GM19099 (cell line): Measurements from ENCODE around the gene DCLK2.

Experiments
- POLR2A ChIP-seq: IDR thresholded peaks from 3 replicates; pipeline ENCODE4 v1.6.1; 2011; ENCODE audit warnings: low read depth; ENCODE audit not compliant: insufficient read length; ENCODE audit errors: extremely low read depth

The DCLK2 gene

DNA sequence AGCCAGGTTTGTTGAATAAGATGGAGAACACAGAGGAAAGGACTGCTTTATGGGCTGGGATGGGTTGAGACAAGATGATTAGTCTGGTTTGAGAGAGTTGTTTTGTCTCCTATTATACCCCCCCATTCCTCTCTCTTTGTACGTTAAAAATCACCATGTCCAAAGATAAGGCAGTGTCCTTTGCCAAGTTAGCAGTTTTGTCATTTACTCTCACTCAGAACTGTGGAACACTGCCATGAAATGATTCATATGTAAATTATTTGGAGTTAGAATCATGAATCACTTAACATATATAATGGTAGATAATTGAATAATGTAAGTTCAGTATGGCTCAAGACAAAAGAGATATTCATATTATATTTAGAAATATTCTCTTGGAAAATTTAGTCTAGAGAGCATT lies 151.3 kb downstream of the DCLK2 start:
- no peak for TF ChIP-seq POLR2A

DNA sequence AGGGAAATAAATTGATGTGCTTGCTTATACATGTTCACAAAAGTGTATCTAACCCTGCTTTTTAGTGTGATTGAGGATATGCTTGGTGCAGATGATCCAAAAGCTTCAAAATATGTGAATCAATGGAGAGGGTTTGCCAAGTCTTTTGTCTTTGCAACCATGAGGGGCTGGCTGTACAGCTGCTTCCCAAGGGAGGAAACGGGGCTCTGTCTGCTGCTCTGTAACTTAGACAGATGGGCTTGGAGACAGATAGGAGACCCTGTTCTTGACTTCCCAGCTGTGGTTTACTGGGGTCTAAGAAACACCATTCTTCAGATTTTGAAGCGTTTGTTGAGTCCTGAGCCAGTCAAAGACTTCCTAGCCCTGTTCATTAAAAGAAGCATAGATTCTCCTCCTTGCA lies 152.3 kb downstream of the DCLK2 start:
- TF ChIP-seq POLR2A: no peak

DNA sequence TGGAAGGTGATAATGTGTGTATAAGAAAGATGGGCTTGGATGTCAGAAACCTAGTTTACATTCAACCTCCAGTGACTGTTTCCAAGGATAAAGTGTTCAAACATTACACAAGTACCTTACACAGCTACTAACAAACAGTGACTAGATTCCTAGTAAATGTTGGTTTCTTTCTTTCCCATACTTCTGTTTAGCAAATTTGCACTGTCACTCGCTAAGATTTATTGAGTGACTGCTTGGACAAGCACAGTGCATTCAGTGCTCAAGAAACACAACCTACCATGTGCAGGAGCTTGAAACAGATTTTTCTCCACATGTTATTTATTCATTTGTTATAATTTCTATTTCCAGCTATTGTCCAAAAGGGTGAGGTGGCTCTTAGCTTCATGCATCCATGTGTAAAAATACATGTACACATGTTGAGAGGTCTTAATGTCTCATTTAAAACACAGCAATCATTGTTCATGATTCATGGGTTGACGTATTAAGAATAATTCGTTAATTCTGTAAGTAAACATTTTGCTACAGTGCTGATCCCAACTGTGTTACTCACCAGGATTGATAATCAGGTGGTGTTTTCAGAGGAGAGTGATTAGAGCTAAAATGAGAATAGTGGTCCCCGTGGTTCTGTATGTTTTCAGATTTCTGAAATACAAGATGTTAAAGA lies 153.0 kb downstream of the DCLK2 start:
- no peak for TF ChIP-seq POLR2A

DNA sequence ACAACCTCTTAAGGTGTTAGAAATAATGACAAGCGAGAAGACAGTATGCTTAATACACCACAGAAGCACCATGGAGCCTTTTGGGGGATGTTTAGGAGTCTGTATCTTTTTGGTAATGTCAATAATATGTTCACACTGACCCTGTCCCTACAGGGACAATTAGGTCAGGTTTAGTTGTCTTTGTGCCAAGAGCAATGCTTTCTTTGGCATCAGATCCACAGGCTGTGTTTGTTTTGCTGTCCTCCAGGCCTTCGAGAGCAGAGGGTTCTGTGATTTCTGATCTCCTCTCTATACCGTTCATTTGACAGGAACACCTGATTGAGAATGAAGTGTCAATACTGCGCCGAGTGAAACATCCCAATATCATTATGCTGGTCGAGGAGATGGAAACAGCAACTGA lies 153.8 kb downstream of the DCLK2 start:
- no peak for TF ChIP-seq POLR2A

DNA sequence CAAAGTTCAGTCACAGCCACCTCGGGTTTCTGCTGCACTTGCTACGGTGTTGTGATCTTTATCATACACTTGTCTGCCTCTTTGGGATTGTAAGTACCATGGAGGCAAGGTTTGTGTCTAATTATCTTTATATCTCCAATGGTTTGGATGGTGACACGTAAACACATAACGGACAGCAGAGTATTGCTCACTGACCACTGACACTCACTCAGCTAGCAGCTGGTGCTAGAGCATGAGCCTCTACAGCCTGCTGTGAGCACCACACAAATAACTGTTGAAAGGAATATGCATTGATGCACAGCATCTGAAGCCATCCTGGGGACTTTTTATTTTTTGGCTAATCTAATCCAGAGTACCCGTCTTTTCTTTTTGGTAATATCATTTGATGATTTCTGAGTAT lies 156.0 kb downstream of the DCLK2 start:
- TF ChIP-seq POLR2A: no peak

DNA sequence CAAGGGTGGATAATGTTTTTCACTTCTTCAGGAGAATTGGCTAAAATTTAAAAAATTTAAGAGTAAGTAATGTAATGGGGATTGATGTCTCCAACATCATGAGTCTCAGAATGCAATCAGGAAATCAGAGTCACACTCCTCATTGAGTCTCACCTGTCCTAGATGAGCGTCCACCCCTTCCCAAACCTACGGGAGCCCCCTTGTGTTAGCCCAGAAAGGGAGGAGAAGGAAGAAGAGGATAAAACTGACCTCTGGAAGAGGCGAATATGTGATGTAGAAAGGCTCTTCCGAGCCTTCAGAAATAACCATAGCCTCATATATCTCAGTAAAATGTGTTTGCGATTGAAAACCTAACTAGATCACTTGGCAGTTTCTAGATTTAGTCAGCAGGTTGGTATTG lies 157.1 kb downstream of the DCLK2 start:
- TF ChIP-seq POLR2A: no peak

DNA sequence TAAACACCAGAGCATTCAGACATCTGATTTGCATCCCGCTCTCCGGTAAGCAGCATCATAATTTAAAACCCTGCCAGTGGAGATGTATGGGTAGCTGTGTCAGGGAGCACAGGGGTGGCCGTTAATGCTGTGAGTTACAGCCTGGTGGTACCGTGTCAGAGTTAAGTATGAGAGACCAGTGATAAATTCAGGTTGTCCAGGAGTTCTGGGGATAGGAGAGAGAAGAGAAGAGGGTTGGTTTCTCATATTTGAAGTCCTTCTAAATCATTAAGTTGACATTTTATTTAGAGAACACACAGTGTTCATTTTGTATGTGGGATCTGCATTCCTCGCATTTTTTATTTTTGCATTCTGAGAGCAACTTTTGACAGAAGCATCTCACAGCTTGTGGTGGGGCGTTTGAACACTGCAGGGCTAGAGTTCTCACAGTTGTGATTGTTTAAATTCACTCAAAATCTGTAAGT lies 157.6 kb downstream of the DCLK2 start:
- TF ChIP-seq POLR2A: no peak

DNA sequence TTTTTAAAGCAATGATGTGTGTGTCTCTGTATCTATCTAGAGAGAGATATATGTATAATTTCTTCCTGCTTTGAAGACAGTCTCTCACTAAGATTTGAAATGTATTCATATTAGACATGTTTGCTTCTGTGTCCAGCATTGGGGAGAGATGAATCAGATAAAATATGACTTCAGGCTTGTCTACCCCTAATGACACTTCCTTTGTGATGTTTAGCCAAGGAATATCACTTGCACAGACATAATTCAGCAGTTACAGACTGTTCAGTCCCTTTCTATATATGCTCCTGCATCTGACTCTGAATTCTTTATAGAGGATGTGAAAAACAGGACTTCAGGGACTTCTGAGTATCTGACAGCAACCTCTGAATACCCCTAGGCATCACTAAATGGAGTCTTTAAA lies 158.4 kb downstream of the DCLK2 start:
- TF ChIP-seq POLR2A: no peak

DNA sequence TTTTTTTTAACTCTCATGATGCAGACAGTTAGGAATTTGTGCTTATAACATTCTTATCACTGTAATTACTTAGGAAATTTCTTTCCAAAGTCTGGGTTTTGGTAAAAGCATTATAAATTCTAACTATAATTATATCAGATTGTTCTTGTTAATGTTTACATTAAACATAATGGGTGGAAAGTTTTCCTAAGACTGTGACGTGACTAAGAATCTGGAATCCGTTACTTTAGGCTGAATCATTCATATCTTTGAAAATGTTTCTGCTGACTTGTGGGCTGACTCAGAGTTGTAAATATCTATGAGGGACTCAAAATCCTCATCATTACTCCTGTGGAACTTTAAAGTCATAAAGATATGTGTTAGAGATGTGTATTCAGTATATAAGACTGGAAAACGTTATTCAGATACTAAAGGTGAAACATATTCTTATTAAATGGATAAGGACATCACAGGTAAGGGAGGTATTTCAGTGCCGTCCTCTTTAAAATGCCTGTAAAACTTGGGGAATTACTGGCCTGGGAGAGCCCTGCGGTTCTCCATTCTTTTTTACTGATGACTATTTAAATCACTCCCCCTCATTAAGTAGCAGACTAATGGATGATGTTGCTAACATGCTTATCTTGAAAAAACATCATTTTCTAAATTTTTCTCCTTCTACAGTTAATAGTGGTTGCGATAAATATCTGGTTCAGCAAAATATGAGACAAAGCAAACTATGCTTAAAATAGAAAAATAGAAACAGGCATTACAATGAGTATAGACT lies 159.0 kb downstream of the DCLK2 start:
- no peak for TF ChIP-seq POLR2A

DNA sequence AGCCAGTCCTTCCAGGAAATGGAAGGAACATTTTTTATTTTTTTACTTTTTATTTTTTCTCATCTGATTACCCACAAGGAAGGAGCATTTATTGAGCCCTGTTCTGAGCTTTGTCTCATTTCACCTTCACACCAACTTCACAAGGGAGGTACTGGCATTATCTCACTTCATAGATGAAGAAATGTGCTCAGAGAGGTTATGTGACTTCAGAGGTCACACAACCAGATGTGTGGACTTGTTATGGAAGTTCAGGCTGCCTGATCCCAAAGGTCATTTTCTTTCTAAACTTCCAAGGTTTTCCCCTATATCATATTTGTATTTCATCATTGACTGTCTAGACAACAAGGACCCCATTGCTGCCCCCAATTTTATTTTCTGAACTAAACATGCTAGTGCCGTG lies 160.3 kb downstream of the DCLK2 start:
- TF ChIP-seq POLR2A: no peak

DNA sequence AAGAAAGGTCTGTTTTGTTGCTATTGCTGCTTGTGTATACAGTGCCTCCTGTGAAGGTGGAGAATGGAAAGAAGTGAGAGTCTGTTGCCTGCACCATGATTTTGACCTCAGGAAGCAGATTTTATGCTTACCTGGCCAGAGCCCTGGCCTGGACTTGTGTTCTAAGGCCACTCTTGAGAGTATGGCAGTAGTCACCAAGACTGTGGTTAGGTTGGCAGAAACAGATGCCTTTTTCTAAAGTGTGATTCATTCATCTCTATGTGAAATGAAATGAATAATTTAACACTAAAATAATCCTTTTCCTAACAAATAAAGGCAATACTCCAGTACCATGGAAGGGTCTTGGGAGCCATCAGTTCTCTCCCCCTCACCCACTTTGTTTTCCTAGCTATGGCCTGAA lies 161.8 kb downstream of the DCLK2 start:
- no peak for TF ChIP-seq POLR2A

DNA sequence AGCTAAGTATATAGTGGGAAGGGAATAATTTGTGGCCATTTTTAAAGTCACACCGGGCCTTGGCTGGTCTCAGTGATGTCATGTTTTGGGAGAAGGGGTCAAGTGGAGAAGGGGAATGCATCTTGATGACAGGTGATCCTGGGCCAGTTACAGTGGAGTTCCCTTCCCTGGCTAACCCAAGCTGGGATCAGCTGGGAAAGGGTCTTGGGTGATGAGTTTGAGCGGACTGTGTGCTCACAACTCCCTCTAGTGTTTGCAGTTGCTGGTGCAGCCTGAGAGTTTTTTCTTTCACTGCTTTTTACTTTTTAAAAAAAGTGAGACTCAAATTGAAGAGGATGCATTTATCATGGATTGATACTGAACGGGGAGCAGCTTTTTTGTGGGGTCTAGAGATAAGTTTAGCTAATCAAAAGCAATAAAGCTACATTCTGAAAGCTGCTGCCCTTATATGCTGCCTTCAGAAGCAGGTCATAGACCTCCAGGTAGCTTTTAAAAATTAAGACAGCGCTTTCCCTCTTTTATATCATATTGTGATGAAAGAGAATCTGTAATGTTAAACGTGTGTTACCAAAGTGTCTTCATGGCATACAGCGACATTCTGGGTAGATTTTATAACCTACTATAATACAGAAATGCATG lies 164.7 kb downstream of the DCLK2 start:
- TF ChIP-seq POLR2A: no peak

DNA sequence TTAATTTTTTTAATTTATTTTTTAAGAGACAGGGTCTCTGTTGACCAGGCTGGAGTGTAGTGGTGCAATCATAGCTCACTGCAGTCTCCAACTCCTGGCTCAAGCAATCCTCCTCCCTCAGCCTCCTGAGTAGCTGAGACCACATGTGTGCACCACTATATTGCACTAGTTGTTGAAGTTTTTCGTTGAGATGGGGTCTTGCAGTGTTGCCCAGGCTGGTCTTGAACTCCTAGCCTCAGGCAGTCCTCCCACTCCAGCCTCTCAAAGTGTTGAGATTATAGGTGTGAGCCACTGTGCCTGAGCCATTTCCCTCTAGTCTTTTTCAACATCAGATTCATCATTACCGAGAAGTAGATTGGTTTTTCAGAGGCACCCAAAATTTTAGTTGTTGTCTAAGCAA lies 165.7 kb downstream of the DCLK2 start:
- no peak for TF ChIP-seq POLR2A

DNA sequence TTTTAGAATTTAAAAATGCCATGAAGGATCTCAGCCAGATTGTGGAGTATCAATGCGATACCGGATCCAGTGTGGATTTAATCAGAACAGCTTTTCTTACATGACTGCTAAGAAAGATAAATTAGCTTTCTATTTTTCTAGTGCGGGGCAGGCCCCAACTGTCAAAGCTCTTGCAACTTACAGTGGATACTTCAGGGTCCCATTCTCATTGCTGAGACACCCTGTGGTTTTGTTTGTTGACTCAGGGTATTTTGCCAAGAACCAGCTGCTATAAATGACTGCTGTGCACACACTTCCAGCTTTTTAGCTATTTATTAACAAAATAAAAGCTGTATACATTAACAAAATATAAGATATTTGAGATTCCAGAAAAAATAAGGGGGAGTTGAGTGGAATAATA lies 166.4 kb downstream of the DCLK2 start:
- TF ChIP-seq POLR2A: no peak

DNA sequence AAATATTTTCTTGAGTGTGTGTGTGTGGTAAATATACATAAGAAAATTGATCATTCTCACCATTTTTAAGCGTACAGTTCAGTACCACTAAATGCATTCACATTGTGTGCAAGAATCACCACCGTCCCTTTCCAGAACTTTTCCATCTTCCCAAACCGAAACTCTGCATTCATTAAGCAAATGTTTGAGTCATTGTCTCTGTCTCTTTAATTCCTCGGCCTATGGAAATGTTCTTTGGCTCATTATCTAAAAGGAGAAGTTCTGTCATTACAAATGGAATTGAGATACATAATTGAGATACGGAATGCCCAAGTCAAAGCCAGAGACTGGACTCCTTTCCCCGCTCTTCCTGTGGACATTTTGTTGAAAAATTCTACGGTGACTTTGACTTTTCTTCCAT lies 168.9 kb downstream of the DCLK2 start:
- no peak for TF ChIP-seq POLR2A

DNA sequence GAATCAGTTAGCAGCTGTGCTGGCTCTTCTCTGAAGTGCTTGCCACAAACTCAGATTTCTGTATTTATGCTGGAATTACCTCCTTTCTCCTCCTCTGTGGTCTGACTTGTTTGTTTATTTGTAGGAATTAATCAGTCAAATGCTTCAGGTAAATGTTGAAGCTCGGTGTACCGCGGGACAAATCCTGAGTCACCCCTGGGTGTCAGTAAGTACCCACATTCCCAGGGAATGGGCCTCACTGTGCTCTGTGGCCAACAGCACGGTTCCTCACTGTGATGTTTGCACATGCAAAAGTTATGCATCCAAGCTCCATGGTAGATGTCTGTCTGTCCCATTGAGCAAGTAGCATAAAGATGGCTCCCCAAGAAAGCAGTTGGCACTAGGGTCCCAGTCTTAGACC lies 169.9 kb downstream of the DCLK2 start:
- no peak for TF ChIP-seq POLR2A
